GM12874 (cell line): ENCODE measurements around the gene ZNF148.

ENCODE experiments used
- CTCF ChIP-seq: IDR thresholded peaks from 2 replicates; pipeline ENCODE4 v1.5.1; 2011; ENCODE audit warnings: low read depth, mild to moderate bottlenecking, control low read depth, low read length, moderate library complexity; ENCODE audit not compliant: insufficient read depth

The ZNF148 gene

GRCh38 chr3:125403789-125404188, 28.7 kb upstream of the ZNF148 start:
- TF ChIP-seq CTCF: no peak

GRCh38 chr3:125402639-125403038, 27.5 kb upstream of the ZNF148 start:
- no peak for TF ChIP-seq CTCF

- no peak for TF ChIP-seq CTCF
Observed at GRCh38 chr3:125401402-125401801, 26.3 kb upstream of the ZNF148 start.

- TF ChIP-seq CTCF: peak; percentile 17; the same call in 1 of the 2 replicates
Observed at GRCh38 chr3:125398952-125399351, 23.8 kb upstream of the ZNF148 start.

- no peak for TF ChIP-seq CTCF
Observed at GRCh38 chr3:125395091-125395490, 20.0 kb upstream of the ZNF148 start.

- TF ChIP-seq CTCF: no peak
Observed at GRCh38 chr3:125394406-125394805, 19.3 kb upstream of the ZNF148 start.

- no peak for TF ChIP-seq CTCF
Observed at GRCh38 chr3:125389282-125389681, 14.2 kb upstream of the ZNF148 start.

- TF ChIP-seq CTCF: no peak
Observed at GRCh38 chr3:125386811-125387210, 11.7 kb upstream of the ZNF148 start.
